GM18951 (cell line): ENCODE results near the gene C9orf72.
"Not testable (repeated sequence)": the region's sequence is repeated elsewhere in the genome, so short reads cannot be mapped to it uniquely, and the experiment has no call there.

Experiments used
- POLR2A ChIP-seq: IDR thresholded peaks from 4 replicates; pipeline ENCODE4 v1.6.1; 2011; ENCODE audit warnings: mild to moderate bottlenecking; ENCODE audit not compliant: insufficient read length, insufficient read depth; ENCODE audit errors: extremely low read depth
- in situ Hi-C: fragments of 300-500 bp; cut with MboI; formaldehyde crosslinking; loops from one replicate; pipeline ENCODE4 v1.12.0; 2022; ENCODE audit warnings: low sequenced_read_pairs, mixed read lengths, inconsistent platforms; ENCODE audit not compliant: unreplicated experiment

The C9orf72 gene

DNA sequence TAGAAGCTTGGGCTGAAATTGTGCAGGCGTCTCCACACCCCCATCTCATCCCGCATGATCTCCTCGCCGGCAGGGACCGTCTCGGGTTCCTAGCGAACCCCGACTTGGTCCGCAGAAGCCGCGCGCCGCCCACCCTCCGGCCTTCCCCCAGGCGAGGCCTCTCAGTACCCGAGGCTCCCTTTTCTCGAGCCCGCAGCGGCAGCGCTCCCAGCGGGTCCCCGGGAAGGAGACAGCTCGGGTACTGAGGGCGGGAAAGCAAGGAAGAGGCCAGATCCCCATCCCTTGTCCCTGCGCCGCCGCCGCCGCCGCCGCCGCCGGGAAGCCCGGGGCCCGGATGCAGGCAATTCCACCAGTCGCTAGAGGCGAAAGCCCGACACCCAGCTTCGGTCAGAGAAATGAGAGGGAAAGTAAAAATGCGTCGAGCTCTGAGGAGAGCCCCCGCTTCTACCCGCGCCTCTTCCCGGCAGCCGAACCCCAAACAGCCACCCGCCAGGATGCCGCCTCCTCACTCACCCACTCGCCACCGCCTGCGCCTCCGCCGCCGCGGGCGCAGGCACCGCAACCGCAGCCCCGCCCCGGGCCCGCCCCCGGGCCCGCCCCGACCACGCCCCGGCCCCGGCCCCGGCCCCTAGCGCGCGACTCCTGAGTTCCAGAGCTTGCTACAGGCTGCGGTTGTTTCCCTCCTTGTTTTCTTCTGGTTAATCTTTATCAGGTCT is at the start of gene C9orf72:
TSS of gene C9orf72 (minus strand) at position 564 of the 716 bp plus-strand sequence. CDS start 6,361 bp downstream, outside the sequence.
- in situ Hi-C loops: no loop called here

DNA sequence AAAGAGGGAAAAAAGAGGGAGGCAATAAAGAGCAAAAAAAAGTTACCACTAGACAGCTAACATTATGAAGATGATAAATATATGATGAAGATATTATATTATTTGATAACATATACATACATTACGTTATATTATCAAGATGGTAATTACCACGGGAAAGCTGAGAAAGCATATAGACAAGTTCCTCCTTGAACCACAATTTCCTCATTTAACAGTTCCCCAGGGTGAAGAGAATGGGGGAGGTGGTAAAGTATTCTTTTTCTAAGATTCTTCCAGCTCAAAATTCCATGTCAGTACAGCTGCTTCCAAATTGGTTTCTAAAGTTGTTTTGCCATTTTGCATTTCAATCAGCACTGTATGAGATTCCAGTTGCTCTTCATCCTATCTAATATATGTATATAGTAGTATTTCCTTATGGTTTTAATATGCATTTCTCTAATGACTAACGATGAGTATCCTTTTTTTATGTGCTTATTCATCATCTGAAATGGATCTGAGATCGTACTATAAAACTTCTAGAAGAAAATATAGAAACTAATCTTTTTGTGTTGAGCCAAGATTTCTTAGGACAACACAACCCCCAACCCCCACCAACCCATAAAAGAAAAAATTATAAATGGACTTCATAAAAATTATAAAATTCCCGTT is 49.5 kb upstream of the C9orf72 start:
- in situ Hi-C loops: no loop called here
- TF ChIP-seq POLR2A: no peak

More for the DNA sequence above, at the start of gene C9orf72:
- peak; percentile 68 for TF ChIP-seq POLR2A

- no peak for TF ChIP-seq POLR2A
- in situ Hi-C loops: no loop called here
These were observed 46.5 kb upstream of the C9orf72 start for GRCh38 chr9:27619743-27620142.

DNA sequence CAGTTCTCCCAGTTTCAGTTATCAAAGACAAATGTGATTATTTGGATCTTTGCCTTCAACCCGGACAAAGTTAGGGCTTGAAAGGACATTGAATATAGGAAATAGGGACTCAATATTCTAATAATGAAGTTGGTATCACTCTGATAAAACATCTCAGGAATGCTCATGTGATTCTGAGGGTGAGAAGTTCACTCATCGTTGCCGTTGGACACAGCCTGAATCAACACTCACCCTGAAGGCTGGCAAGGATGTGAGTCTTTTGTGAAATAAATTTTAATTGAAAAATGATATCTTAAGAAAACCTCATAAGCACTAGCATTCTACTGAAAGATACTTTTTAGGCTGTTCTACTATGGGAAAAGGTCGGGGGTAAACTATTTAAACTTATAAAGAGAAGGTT is 44.8 kb upstream of the C9orf72 start:
- in situ Hi-C loops: no loop called here
- no peak for TF ChIP-seq POLR2A

DNA sequence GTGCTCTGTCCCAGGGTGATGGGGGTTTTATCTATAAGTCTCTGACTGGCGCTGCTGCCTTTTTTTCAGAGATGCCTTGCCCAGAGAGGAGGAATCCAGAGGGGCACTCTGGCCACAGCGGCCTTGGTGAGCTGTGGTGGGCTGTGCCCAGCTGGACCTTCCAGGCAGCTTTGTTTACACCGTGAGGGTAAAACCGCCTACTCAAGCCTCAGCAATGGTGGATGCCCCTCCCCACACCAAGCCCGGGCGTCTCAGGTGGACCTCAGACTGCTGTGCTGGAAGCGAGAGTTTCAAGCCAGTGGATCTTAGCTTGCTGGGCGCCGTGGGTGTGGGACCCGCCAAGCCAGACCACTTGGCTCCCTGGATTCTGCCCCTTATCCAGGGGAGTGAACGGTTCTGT is 41.3 kb upstream of the C9orf72 start:
- no peak for TF ChIP-seq POLR2A
- in situ Hi-C loops: no loop called here

- in situ Hi-C loops: not testable (repeated sequence)
These were observed 38.8 kb upstream of the C9orf72 start for GRCh38 chr9:27612036-27612435.

DNA sequence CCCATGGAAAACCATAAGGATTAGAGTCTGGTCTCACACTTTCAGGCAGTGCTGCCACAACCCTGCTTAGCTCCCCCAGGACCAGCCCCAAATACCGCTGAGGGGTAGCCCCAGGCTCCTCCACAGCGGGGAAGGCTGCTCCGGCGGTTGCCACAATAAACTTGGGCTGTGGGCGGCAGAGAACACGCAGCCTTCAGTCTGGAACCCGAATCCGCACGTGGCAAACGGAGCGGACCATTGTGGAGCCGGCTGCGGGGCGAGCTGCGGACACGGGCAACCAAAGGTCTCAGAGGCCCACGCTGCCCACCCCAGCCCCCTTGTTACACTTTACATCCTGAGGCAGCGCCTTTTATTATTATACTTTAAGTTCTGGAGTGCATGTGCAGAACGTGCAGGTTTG is 37.3 kb upstream of the C9orf72 start:
- in situ Hi-C loops: no loop called here
- TF ChIP-seq POLR2A: no peak

- TF ChIP-seq POLR2A: no peak
- in situ Hi-C loops: no loop called here
These were observed 29.7 kb upstream of the C9orf72 start for GRCh38 chr9:27602954-27603353.

- TF ChIP-seq POLR2A: no peak
- in situ Hi-C loops: no loop called here
These were observed 29.0 kb upstream of the C9orf72 start for GRCh38 chr9:27602142-27602861.

DNA sequence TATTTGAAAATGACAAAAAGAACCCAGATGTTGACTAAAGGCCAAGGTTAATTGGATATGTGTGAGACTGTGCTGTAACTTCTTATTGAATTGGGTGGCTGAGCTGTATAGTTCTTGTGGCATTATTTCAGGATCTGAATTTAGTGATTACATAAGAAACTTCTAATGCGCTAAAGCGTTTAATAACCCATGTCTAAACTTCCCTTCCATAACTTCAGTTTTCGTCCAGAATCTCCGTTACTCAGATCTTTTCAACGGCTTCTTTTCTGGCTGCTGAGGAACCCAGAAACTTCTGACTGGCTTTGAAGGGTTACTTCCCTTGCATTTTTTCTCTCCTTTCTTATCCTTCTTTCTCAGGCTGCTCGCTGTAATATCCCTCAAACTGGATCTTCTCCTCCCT is 28.1 kb upstream of the C9orf72 start:
- no peak for TF ChIP-seq POLR2A
- in situ Hi-C loops: no loop called here

DNA sequence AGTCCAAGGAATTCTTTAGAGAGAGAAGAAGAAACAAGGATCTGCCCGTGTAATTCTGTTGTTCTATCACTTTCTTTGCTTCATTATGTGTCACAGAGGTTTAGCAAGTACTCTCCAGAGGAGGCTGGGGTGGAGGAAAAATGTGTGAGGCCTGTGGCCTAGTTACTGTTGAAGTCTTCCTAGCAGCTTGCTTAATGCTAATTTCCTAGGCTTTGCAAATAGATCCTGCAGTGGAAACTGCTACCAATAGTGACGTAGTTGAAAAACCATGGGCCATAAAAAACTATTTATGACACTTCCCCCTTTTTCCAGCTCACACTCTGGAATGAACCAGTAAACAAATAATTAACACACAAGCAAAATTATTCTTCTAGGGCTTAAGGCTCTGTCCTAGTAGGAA is 27.0 kb upstream of the C9orf72 start:
- no peak for TF ChIP-seq POLR2A
- in situ Hi-C loops: no loop called here

- TF ChIP-seq POLR2A: no peak
- in situ Hi-C loops: no loop called here
These were observed 26.6 kb upstream of the C9orf72 start for GRCh38 chr9:27599870-27600238.

DNA sequence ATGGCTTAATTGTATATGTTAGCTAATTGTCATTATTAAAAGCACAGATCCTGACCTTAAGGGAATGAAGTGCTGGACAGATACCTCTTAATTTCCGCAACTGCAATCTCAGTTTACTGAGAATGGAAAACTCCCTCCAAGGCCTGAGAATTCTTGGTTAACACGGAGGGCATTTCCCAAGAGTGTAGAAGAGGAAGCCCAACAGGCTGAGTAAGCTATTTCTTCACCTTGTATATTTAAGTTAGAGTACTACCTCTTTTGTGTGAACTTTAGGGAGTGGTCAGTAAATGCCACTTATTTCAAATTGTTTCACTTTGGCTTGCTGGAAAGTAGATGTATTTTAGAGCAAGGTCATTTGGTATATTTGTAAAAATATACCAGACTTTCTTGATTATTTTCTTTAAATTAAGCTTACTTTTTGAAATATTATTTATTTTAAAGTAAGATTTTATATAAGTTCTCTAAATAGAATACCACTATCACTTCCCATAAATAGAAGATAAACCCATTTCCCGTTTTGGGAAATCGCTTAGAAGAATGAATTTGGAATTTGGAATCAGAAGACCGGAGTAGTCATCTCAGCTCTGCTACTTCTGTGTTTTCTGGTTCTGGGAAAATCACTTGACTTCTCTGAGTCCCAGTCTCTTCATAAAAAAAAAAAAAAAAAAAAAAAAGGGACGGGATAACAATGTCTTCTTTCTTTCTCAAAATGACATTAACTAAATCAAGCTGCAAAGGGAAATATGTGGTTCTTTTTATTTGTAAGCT is 26.0 kb upstream of the C9orf72 start:
- TF ChIP-seq POLR2A: no peak
- in situ Hi-C loops: no loop called here
